ENCODE data around the gene LILRB4.
"Not testable (repeated sequence)": the region's sequence is repeated elsewhere in the genome, so short reads cannot be mapped to it uniquely, and the experiment has no call there.

The LILRB4 gene

GRCh38 chr19:54668353-54668752 is 5.6 kb downstream of the LILRB4 start:
- no peak overlapping the region for H3K4me3 ChIP-seq (ENCODE audit: low read length)
- TF ChIP-seq ZNF274 (IDR thresholded peaks at IDR 0.05; ENCODE audit: low read depth, low read length): no peak

GRCh38 chr19:54670576-54671357 is 8.0 kb downstream of the LILRB4 start:
- no peak overlapping the region for H3K4me3 ChIP-seq (ENCODE audit: low read length)
- TF ChIP-seq ZNF274 (IDR thresholded peaks at IDR 0.05; ENCODE audit: low read depth, low read length): no peak

DNA sequence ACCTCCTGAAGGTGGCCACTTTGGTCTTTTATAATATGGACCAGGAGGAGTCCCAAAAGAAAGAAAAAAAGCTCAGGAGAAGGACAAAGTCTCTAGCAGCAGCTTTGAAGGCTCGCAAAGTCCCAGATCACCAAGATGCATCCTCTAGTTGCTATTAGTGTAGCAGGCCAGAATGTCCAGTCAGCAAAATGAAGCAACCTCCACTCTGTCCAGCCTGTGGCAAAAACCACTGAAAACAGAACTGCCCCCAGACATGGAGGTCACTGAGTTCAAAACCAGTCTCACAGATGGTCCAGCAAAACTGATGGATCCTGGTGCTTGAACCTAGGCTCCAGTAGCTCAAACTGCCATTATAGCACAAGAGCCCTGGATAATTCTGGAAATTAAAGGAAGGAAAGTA is 10.4 kb downstream of the LILRB4 start:
- TF ChIP-seq ZNF274 (IDR thresholded peaks at IDR 0.05; ENCODE audit: low read depth, low read length): no peak
- H3K4me3 ChIP-seq (ENCODE audit: low read length): no peak overlapping the region

DNA sequence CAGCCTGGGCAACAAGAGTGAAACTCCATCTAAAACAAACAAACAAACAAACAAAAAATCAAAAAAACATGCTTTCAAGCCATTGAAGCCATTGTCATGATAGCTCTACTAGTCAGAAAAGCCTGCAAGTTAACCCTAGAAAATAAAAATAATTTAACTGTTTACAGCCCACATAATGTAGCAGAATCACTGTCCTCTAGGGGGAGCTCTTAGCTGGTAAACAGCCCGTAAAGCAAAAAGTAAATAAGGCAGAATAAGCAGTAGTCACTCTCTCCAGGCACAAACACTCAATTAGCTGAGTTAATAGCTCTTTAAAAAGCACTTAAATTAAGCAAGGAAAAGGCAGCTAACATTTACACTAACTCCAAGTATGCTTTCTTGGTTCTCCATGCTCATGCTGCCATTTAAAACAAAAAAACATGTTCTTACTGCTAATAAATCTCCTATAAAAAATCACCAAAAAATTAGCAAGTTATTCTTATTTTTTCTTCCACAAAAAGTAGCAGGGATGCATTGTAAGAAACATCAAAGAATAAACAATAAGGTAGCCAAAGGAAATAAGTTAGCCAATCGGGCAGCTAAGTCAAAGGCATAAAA is 11.3 kb downstream of the LILRB4 start:
- H3K4me3 ChIP-seq (ENCODE audit: low read length): no peak overlapping the region
- TF ChIP-seq ZNF274 (IDR thresholded peaks at IDR 0.05; ENCODE audit: low read depth, low read length): no peak

DNA sequence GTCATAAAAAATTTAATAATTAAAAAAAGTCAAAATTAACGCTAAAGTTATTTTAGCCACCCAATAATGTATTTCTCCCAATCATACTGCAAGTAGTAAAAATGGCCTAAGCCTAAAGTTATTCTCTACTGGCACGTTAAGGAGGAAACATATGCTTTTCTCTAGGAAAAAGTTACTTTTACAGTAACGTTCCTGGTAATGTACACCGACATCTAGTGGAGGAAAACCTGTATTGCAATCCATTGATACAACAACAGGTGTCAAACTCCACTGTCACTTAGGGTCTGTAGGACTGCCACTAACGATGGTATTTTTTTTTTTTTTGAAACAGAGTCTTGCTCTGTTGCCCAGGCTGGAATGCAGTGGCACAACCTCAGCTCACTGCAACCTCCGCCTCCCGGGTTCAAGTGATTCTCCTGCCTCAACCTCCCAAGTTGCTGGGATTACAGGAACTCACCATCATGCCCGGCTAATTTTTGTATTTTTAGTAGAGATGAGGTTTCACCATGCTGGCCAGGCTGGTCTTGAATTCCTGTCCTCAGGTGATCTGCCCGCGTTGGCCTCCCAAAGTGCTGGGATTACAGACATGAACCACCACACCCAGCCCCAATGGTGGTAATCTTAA is 13.5 kb downstream of the LILRB4 start:
- H3K4me3 ChIP-seq (ENCODE audit: low read length): not testable (repeated sequence)

GRCh38 chr19:54677217-54677616 is 14.4 kb downstream of the LILRB4 start:
- no peak for TF ChIP-seq ZNF274 (IDR thresholded peaks at IDR 0.05; ENCODE audit: low read depth, low read length)
- no peak overlapping the region for H3K4me3 ChIP-seq (ENCODE audit: low read length)

DNA sequence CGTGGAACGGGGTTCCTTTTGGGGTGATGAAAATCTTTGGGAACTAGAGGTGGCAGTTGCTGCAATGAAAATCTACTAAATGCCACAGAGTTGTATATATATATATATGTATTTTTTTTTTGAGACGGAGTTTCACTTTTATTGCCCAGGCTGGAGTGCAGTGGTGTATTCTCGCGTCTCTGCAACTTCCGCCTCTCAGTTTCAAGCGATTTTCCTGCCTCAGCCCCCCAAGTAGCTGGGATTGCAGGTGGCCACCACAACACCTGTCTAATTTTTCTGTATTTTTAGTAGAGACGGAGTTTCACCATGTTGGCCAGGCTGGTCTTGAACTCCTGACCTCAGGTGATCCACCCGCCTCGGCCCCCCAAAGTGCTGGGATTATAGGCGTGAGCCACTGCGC is 18.8 kb downstream of the LILRB4 start:
- H3K4me3 ChIP-seq (ENCODE audit: low read length): not testable (repeated sequence)

DNA sequence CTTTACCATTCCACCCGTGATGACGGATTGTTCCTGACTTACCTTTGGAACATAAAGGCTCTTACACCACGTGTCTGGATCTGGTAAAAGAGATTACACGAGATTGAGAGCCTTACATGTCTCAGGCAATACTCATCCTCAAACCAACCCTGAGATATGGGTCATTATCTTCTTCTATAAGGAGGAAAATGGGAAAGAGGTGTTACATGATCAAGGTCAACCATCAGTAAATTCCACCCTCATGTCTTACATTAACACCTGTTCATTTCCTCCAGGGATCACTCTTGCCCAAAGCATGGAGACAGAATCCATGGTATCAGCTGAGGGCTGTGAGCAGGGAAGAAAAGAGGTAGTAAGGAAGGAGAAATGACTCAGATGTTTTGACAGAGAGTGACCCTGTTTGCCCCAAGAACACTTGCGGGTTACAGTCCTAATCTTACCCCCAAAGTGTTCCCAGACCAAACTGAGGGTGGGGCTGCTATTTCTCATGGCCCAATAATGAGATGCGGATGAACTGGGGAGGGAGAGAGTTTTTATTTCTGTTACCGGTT is 19.6 kb downstream of the LILRB4 start:
- no peak for TF ChIP-seq ZNF274 (IDR thresholded peaks at IDR 0.05; ENCODE audit: low read depth, low read length)
- no peak overlapping the region for H3K4me3 ChIP-seq (ENCODE audit: low read length)

GRCh38 chr19:54684527-54684926 is 21.7 kb downstream of the LILRB4 start:
- no peak for TF ChIP-seq ZNF274 (IDR thresholded peaks at IDR 0.05; ENCODE audit: low read depth, low read length)
- H3K4me3 ChIP-seq (ENCODE audit: low read length): no peak overlapping the region

- no peak overlapping the region for H3K4me3 ChIP-seq (ENCODE audit: low read length)
- no peak for TF ChIP-seq ZNF274 (IDR thresholded peaks at IDR 0.05; ENCODE audit: low read depth, low read length)
Measured at GRCh38 chr19:54691582-54692297, 29.0 kb downstream of the LILRB4 start.

DNA sequence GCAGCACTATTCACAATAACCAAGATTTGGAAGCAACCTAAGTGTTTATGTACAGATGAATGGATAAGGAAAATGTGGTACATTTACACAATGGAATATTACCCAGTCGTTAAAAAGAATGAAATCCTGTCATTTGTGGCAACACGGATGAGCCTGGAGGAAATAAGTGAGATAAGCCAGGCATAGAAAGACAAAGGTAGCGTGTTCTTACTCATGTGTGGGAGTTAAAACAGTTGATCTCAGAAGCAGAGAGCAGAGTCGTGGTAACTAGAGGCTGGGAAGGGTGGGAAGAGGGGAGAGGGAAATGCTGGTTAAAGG is 29.5 kb downstream of the LILRB4 start:
- no peak overlapping the region for H3K4me3 ChIP-seq (ENCODE audit: low read length)
- TF ChIP-seq ZNF274 (IDR thresholded peaks at IDR 0.05; ENCODE audit: low read depth, low read length): no peak

GRCh38 chr19:54694648-54695047 is 31.9 kb downstream of the LILRB4 start:
- no peak overlapping the region for H3K4me3 ChIP-seq (ENCODE audit: low read length)
- TF ChIP-seq ZNF274 (IDR thresholded peaks at IDR 0.05; ENCODE audit: low read depth, low read length): no peak

DNA sequence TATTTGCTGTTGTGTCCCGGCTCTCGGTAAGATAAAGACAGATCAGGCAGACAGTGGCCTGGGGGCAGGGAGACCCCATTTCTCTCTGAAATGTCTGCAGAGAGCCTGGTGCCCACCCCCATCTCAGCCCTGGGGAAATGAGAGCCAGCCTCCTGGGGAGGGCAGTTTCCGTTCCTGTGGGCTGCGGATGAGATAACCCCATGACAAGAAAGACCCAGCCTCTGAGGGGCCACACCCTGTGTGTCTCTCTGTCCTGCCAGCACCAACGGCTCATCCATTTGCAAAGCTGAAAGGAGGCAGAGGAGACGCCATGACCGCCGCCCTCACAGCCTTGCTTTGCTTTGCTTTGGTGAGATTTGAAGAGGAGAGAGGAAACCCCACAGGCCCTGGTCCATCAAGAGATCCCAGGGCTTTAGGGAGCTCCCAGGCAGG is 33.3 kb downstream of the LILRB4 start:
- no peak overlapping the region for H3K4me3 ChIP-seq (ENCODE audit: low read length)

DNA sequence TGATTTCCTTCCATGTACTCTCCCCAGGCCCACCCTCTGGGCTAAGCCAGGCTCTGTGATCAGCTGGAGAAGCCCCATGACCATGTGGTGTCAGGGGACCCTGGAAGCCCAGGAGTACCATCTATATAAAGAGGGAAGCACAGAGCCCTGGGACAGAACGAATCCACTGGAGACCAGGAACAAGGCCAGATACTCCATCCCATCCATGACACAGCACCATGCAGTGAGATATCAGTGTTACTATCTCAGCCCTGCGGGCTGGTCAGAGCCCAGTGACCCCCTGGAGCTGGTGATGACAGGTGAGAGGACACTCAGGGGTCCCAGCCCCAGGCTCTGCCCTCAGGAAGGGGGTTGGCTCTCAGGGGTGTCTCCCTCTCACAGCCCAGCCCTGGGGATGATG is 34.0 kb downstream of the LILRB4 start:
- no peak overlapping the region for H3K4me3 ChIP-seq (ENCODE audit: low read length)
- TF ChIP-seq ZNF274 (IDR thresholded peaks at IDR 0.05; ENCODE audit: low read depth, low read length): no peak

More for the DNA sequence above, 33.3 kb downstream of the LILRB4 start:
- TF ChIP-seq ZNF274 (IDR thresholded peaks at IDR 0.05; ENCODE audit: low read depth, low read length): no peak

DNA sequence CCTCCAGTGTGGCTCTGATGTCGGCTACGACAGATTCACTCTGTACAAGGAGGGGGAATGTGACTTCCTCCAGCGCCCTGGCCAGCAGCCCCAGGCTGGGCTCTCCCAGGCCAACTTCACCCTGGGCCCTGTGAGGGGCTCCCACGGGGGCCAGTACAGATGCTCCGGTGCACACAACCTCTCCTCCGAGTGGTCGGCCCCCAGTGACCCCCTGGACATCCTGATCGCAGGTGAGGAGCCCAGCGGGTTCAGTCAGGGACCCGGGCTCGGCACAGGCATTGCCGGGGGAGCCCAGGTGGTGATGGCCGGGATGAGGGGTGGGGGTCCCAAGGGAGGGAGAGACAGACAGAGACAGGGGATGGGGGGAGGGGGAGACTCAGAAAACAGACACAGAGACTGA is 34.9 kb downstream of the LILRB4 start:
- H3K4me3 ChIP-seq (ENCODE audit: low read length): not testable (repeated sequence)
